ENCODE data around the gene LZTS3.
A peak's percentile ranks its signal among the peaks of the same experiment; 100 is the strongest.
"Not testable (repeated sequence)": the region's sequence is repeated elsewhere in the genome, so short reads cannot be mapped to it uniquely, and the experiment has no call there.

Gene LZTS3

GRCh38 chr20:3172933-3173609 lies at the start of gene LZTS3:
LZTS3 (minus strand) TSS chr20:3173549; CDS start chr20:3167163, 6,386 bp downstream.
- peak; percentile 93 for DNase-seq

GRCh38 chr20:3221398-3222226 lies 48.3 kb upstream of the LZTS3 start:
- DNase-seq, result no peak

GRCh38 chr20:3218307-3218988 lies 45.1 kb upstream of the LZTS3 start:
- peak; percentile 90 for DNase-seq

DNA sequence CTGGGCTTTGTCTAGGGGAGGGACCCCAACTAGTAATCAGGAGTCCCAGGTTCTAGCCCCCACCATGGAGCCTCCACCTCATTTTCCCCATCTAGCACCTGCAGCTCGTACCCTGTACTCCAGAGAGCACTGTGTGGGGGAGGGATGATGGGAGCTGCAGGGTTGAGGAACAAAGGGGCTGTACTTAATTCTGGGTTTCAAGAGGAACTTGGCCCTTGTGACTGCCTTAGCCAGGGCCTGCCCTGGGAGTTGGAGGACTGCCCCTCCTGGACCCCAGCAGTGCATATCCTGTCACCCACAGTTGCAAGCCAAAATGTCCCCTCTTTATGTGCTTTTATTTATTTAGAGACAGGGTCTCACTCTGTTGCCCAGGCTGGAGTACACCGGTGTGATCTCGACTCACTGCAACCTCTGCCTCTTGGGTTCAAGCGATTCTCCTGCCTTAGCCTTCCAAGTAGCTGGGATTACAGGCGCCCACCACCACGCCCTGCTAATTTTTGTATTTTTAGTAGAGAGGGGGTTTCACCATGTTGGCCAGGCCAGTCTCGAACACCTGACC lies 42.1 kb upstream of the LZTS3 start:
- not testable (repeated sequence) for DNase-seq

GRCh38 chr20:3213226-3213625 lies 39.9 kb upstream of the LZTS3 start:
- DNase-seq, result no peak

DNA sequence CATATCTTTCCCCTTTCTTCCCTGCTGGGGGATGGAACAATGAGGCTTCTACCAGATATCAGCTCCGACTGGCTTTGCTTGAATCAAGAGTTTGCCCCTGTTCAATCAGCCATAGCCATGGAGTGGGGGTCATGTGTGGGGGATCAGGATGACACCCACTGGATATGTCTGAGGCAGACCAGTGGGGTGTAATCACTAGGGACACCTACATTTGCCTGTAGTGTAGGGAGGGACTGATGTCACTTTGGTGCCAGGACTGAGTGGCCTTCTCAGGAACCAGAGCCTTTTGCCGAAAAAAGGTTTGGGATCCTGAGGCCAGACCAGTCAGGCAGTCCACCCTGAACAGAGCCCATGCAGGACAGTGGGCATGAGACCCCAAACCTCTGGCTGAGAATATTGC lies 37.0 kb upstream of the LZTS3 start:
- DNase-seq, result no peak

DNA sequence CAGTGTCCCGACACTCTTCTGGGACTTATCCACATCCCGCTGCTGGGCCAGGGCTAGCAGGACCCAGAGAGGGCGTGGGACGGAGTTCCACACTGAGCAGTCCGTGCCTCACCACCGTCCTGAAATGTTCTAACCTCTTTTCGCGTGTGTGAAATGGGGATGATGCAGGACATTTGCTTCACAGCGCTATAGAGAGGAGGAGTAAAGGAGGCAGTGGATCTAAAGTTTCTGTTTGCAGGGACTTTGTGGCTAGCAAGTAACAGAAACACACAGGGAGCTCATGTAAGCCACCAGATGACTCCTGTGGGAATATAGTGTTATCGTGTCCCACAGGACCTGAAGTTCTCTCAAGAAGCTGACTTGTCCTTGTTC lies 36.6 kb upstream of the LZTS3 start:
- no peak for DNase-seq

- DNase-seq, result peak; percentile 87
These were observed 36.1 kb upstream of the LZTS3 start, which contains the start of gene ITPA for GRCh38 chr20:3209257-3209945. ITPA (plus strand) TSS chr20:3209498; CDS start chr20:3209552, 54 bp downstream.

- DNase-seq, result no peak
These were observed 35.5 kb upstream of the LZTS3 start for GRCh38 chr20:3208786-3209256.

- peak; percentile 96 for DNase-seq
These were observed 30.9 kb upstream of the LZTS3 start, which contains the start of gene DDRGK1 for GRCh38 chr20:3204124-3204794. DDRGK1 (minus strand) TSS chr20:3204682; CDS start chr20:3204627, 55 bp downstream.

DNA sequence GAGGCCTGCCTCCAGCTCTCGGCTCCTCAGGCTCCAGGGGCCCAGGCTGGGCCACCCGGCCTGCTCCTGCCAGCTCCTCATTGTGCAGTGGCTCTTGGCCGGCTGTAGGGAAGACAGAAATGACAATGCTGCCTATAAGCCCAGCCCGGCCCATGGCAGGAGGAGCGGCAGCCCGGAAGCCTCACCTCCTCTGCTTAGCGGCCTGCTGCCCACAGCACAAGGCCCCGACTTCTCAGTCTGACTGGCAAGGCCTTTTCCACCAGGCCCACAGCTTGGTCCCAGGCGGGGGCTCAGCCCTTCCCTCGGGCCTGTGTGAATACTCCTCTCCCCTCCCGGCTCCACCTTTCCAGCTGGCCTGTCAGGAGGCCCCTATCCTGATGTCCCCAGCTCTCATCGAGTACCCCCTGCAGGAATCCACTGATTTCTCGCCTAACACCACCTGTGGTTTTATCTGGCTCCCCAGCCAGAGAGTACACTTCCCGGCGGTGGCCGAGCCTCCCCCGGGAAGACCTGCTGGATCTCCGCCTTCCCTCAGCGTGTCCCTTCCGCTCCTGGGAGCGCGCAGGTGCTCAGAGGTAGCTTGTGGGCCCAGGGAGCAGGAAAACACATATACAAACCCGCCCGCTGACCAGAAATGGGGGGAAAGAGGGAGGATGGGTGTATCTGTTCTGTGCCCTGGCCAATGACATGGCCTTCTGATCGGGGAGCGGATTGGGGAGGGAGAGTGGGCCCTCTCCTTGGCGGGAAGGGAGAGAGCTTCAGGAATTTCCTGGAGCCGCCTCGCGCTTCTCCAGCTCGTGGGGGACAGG lies 30.2 kb upstream of the LZTS3 start:
- peak; percentile 75 for DNase-seq

DNA sequence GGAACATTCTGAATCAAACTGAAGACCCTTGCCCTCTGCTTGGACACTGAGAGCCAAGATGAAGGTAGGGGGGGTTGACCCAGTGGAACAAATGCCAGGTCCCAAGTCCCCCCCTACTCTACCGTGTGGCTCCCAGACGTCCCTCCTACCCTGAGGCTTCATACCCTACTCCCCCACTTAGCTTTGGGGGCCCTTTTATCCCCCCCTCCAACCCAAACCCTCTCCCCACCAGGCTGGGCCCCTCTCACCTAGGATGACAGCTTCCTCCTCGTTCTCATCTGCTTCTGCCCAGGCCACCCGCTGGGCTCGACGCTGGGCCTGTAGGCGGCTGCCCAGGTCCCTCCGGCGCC lies 29.6 kb upstream of the LZTS3 start:
- no peak for DNase-seq

GRCh38 chr20:3199976-3200755 lies 26.8 kb upstream of the LZTS3 start:
- DNase-seq, result no peak

DNA sequence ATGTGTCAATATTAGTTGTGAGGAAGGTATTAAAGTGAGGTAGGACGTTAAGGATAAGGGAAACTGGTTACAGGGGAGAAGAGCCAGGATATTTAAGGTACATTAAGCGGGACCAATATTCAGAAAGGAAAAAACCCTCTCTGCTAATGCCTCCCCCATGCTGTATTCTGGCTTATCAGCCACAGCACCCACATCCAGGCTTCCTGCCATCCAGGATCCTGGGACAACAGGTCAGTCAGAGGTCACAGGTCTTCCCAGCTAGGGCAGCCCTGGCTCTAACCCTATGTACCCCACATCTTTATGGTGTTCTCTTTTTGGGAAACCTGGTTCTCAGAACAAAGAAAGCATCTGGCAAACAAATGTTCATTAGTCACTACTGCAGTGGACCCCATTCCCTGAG lies 25.9 kb upstream of the LZTS3 start:
- DNase-seq, result no peak

DNA sequence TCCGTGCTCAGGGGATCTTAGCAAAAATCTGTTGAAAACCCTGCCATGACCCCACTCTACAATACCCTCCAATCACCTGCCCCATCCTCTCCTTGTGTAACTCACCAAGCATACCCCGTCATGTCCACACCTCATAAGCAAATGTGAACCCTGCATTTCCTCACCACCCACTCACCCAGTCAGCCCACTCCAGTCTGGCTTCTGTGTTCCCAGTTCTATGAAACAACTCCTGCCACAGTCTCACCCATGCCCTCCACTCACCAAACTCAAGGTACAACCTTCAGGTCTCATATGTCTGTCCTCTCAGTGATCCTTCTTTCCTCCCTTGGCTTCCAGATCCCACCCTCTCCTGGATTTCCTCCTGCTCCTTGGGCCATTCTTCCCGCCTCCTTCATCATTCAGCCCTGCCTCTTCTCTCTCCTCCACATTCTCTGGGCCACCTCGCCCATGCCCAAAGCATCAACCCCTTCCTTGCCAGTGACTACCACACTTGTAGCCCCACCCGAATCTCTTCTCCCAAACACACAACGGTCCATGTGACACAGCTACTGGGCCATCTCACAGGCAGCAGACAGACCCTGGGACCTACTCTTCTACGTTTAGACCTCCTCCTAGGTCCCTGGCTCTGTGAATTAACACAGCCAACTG lies 22.4 kb upstream of the LZTS3 start:
- no peak for DNase-seq

DNA sequence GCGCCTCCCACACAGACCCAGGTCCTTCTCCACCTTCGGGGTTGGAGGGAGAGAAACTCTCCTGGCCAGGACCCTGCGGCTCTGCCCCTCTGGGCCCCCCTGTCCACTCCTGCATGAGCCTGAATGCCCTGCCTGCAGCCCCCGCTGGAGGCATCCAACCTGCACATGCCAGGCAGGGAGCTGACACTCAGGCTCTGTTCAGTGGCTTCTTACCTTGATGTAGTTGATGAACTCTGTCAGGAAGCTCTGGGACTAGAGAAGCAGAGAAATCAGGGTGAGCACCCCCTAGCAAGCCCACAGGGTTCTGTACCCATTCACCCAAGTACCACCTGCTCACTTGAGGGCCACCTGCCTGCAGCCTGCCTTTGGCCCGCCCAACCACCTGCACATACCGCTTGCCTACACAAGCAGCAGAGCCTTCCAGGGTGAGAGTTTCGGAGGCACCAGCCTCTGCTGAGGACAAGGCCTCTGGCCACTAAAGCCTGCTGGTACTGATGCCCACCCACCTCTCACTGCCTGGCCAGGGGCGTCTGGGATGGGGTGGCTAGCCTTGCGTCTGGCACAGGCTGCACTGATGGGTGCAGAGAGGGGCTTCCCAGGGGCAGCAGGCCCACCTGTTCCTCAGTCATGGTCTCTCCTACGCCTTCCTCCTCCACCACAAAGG lies 21.4 kb upstream of the LZTS3 start:
- DNase-seq, result no peak

- no peak for DNase-seq
These were observed 20.7 kb upstream of the LZTS3 start for GRCh38 chr20:3193806-3194616.
